ENCODE results near the gene LMAN1L.

GRCh38 chr15:74817370-74817737, 4.7 kb downstream of the LMAN1L start:
- no peak for TF ChIP-seq EZH2 (IDR thresholded peaks at IDR 0.05; ENCODE audit: low read length, unreplicated experiment)
- TF ChIP-seq, protein P1, sequence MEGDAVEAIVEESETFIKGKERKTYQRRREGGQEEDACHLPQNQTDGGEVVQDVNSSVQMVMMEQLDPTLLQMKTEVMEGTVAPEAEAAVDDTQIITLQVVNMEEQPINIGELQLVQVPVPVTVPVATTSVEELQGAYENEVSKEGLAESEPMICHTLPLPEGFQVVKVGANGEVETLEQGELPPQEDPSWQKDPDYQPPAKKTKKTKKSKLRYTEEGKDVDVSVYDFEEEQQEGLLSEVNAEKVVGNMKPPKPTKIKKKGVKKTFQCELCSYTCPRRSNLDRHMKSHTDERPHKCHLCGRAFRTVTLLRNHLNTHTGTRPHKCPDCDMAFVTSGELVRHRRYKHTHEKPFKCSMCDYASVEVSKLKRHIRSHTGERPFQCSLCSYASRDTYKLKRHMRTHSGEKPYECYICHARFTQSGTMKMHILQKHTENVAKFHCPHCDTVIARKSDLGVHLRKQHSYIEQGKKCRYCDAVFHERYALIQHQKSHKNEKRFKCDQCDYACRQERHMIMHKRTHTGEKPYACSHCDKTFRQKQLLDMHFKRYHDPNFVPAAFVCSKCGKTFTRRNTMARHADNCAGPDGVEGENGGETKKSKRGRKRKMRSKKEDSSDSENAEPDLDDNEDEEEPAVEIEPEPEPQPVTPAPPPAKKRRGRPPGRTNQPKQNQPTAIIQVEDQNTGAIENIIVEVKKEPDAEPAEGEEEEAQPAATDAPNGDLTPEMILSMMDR (conservative IDR thresholded peaks at IDR 0.05; ENCODE audit: low read depth, low read length): peak; percentile 60
- TF ChIP-seq EZH2phosphoT487 (IDR thresholded peaks at IDR 0.05; ENCODE audit: borderline replicate concordance, low read length): no peak

Measured in PC-3 (cell line).